T47D (cell line): ENCODE data around the gene LCN10.
"Not testable (repeated sequence)": the region's sequence is repeated elsewhere in the genome, so short reads cannot be mapped to it uniquely, and the experiment has no call there.

Experiments used
- DNase-seq, 2 experiments: peaks; one replicate each; pipeline versions ENCODE4 v3.0.0 to v3.0.0-alpha.2; 2011 to 2012; ENCODE audit warnings: low read depth in 1 of 2, low spot score in 1 of 2
- JUND ChIP-seq: IDR thresholded peaks from 2 replicates; pipeline ENCODE4 v1.6.1; 2012; ENCODE audit warnings: low read depth
- in situ Hi-C: cut with HindIII; loops from 2 replicates; pipeline ENCODE4 v1.10.0; 2016; ENCODE audit warnings: low sequenced_read_pairs, low pct_unique_long_range_greater_than_20kb

Gene LCN10

DNA sequence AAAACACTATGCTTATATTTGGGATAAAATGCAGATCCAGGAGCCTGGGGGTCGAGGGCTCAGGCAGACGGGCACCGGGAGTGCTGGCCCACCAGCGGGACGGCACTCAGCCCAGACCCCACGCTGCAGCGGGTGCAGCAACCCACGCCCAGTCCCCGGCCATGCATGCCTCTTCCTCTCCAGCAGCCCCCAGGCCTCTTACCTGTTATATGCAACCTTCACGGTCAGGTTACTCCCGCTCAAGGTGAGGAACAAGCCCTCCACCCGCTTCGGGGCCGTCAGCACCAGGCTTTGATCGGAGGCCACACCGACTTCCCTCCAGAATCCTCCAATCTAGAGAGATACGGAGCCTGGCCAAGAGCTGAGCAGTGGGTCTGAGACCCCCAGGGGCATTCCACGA, 14.1 kb upstream of the LCN10 start:
- TF ChIP-seq JUND: no peak
- in situ Hi-C loops: no loop called here

GRCh38 chr9:136756134-136756438, 13.3 kb upstream of the LCN10 start:
- in situ Hi-C loops: no loop called here
- no peak for TF ChIP-seq JUND
- no peak for DNase-seq

More for the DNA sequence above, 14.1 kb upstream of the LCN10 start:
- no peak for DNase-seq

DNA sequence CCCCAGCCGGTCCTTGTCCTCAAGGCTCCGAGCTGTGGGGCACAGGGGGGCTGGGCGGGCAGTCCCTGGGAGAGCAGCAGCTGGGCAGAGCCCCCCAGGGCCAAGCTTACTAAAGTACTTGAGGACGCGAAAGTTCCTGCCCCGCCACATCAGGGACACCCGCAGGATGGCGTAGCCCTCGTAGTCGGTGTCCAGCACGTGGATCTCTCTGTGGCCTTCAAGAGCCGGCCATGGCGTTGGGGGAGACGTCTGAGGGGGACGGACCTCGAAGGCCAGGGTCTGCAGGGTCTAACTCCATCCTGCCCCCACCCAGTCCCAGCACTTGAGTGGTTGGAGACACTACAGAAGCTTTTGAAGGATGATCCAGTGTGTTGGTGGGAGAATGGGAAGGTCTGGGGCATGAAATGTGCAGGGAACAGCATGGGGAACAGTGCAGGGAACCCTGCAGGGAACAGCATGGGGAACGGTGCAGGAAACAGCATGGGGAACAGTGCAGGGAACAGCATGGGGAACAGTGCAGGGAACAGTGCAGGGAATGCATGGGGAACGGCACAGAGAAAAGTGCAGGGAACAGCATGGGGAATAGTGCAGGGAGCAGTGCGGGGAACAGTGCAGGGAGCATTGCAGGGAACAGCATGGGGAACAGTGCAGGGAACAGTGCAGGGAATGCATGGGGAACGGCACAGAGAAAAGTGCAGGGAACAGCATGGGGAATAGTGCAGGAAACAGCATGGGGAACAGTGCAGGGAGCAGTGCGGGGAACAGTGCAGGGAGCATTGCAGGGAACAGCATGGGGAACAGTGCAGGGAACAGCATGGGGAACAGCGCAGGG, 12.8 kb upstream of the LCN10 start:
- DNase-seq, in situ Hi-C loops: not testable (repeated sequence)

- TF ChIP-seq JUND: no peak
- no peak for DNase-seq
- in situ Hi-C loops: no loop called here
Observed at GRCh38 chr9:136754626-136755301, 12.0 kb upstream of the LCN10 start.

DNA sequence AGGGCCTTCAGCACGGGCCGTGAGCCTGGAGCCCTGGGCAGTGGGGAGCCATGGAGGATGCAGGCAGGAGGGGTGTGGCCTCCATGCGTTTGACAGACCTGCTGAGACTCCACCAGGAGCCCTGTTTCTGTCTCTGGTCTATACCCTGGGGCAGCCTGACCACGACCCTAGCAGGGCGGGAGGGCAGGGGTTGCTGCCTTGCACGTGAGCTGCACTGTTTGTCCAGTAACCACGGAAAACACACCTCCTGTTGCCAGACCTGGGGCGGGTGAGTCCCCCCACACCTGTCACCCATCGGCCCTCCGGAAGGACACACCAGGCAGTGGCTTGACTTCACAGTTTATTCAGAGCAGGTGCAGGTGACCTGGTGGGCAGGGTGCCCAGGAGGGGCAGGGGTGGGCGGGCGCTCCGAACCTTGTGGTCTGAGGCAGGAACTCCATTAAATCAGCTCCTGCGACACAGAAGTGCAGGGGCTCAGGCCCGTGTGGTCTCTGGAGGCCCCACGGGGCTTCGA, 11.4 kb upstream of the LCN10 start:
- no peak for DNase-seq
- no peak for TF ChIP-seq JUND
- in situ Hi-C loops: no loop called here

DNA sequence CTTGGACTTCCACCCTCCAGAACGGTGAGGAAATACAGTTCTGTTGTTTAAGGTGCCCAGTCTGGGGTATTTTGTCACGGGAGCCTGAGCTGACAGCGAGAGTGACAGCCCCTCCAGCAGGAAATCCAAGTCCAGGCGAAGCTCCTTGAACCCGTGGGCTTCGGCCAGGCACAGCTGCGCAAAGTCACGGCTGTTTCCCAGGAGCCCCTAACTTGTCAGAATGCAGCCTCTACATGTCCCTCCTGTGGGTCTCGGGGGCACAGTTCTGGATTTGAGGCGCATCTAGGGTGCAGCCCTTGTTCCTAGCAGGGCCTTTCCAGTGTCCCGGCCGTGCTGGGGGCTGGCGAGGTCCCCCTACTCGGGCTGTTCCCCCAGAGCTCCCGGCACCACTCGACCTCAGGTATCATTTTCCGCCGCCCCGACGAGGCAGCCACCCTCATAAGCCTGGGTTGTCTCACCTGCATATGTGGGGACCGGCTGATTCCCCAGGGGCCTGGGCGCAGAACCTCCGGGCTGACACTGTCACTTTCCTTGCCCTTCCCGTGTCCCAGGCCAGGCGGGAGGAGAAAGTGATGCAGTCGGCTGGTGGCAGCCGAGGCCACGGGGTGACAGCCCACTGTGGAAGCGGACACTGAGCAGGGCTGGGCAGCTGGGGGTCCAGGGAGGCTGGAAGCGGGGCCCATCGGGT, 10.8 kb upstream of the LCN10 start:
- no peak for TF ChIP-seq JUND
- in situ Hi-C loops: no loop called here
- DNase-seq: no peak

DNA sequence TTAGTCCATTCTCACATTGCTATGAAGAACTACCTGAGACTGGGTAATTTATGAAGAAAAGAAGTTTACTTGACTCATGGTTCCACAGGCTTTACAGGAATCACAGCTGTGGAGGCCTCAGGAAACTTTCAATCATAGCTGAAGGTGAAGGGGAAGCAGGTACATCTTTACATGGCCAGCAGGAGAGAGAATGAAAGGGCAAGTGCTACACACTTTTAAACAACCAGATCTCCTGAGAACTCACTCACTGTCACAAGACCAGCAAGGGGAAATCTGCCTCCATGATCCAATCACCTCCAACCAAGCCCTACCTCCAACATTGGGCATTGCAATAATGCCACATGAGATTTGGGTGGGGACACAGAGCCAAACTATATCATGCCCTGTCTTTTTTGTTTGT, 9.1 kb upstream of the LCN10 start:
- TF ChIP-seq JUND: no peak
- in situ Hi-C loops: no loop called here
- no peak for DNase-seq

DNA sequence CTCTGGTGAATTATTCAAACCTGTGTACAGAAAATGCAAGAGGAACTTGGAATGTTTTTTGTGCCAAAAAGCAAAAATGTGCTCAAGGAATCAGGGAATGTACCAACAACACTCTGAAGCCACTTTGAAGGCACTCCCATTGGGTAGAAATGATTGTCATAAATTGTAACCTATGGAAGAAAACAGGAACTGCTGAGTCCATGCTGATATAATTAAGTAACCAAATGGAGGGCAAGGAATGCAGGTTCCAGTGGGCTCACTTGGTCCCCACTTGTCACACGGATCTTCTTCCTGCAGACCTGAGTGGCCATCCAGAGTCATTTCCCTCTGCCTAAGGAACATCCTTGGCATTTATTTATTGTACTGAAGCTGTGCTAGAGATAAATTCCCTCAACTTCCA, 8.5 kb upstream of the LCN10 start:
- TF ChIP-seq JUND: no peak
- no peak for DNase-seq
- in situ Hi-C loops: no loop called here

DNA sequence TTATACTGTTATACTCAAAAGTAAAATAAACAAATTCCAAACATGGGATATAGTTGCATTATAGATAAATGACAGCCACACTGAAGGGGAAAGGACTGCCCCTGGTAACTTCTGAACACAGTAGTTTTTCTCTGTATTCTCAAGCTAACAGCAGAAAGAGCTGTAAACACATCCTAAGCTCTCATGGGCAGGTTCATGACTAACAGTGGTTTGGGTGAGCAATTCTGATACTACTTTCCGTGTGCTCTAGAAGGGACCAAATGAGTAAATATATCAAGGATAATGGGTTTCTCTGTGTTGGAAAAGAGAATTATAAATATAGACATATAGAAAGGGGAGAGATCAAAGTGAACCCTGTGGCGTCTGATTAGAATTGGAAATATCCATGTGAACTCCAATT, 7.8 kb upstream of the LCN10 start:
- no peak for TF ChIP-seq JUND
- in situ Hi-C loops: no loop called here
- no peak for DNase-seq

- DNase-seq: no peak
- in situ Hi-C loops: no loop called here
- TF ChIP-seq JUND: no peak
Observed at GRCh38 chr9:136748666-136749611, 6.2 kb upstream of the LCN10 start.

DNA sequence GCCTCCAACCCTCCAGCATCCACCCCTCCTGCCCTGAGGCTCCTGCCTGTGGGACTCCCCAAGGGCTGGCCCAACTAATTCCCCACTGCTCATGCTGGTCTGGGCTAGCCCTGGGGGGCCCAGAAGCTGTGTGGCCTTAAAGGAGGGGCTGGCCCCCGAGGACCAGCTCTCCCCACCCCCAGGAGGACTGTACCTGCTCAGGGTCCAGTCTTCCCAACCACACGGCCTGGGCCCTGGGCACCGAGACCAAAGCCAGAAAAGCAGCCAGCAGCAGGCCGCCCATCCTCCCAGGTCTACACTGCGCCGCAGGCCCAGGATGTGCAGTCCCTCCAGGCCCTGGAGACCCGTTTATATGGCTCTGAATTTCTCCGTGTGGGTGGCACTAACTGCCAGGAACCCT, 5.5 kb upstream of the LCN10 start, which contains the start of gene LCN6:
Gene LCN6, minus strand, starts transcription at position 325 of the 400 bp plus-strand sequence. Its CDS starts 42 bp downstream, at position 283.
- no peak for TF ChIP-seq JUND
- DNase-seq: no peak
- in situ Hi-C loops: no loop called here
